HepG2 (cell line): ENCODE results near the gene LENG1. TPM values are rescaled to one million over a fixed set of nuclear protein-coding genes. Genes with fewer than 3 reads are reported as not detected.
A peak's percentile ranks its signal among the peaks of the same experiment; 100 is the strongest.

Experiments used
- BHLHE40 ChIP-seq: IDR thresholded peaks from 2 replicates; pipeline ENCODE4 v1.6.1; 2011; ENCODE audit warnings: low read length, improper control_type of control experiment
- FOXJ3 ChIP-seq: sonication (generic); formaldehyde crosslinking; IDR thresholded peaks from 2 replicates; pipeline ENCODE4 v1.4.0; 2020; ENCODE audit warnings: missing genetic modification reagents, mild to moderate bottlenecking, borderline replicate concordance
- KDM3A ChIP-seq: IDR thresholded peaks from 2 replicates; pipeline ENCODE4 v1.6.1; 2018; ENCODE audit warnings: low read depth, missing compliant biosample characterization
- KLF9 ChIP-seq: IDR thresholded peaks from 2 replicates; pipeline ENCODE4 v1.6.1; 2016; ENCODE audit warnings: low read depth
- MEF2D ChIP-seq: sonication (generic); formaldehyde crosslinking; IDR thresholded peaks from 2 replicates; pipeline ENCODE4 v1.5.1; 2020; ENCODE audit warnings: mild to moderate bottlenecking, missing genetic modification reagents
- MTA3 ChIP-seq: sonication (generic); formaldehyde crosslinking; IDR thresholded peaks from 2 replicates; pipeline ENCODE4 v1.4.0; 2020; ENCODE audit warnings: missing genetic modification reagents
- NONO ChIP-seq, 2 experiments: fragments of 450-650 bp in 1 of 2; sonication (generic) in 1 of 2; formaldehyde crosslinking in 1 of 2; IDR thresholded peaks in 1 of 2; conservative IDR thresholded peaks in 1 of 2; 2 replicates each; pipeline versions ENCODE4 v1.6.1 to v1.8.0; 2017 to 2022; ENCODE audit warnings: mild to moderate bottlenecking in 1 of 2, missing genetic modification reagents in 1 of 2, moderate library complexity in 1 of 2
- PLRG1 ChIP-seq: fragments of 450-650 bp; conservative IDR thresholded peaks from 2 replicates; pipeline ENCODE4 v1.6.1; 2016
- SATB2 ChIP-seq: sonication (generic); formaldehyde crosslinking; IDR thresholded peaks from 2 replicates; pipeline ENCODE4 v1.5.0; 2020; ENCODE audit warnings: missing genetic modification reagents
- TBL1XR1 ChIP-seq: fragments of 150-350 bp; IDR thresholded peaks from 2 replicates; pipeline ENCODE4 v1.6.1; 2014; ENCODE audit warnings: borderline replicate concordance, low read length; ENCODE audit not compliant: partially characterized antibody
- WIZ ChIP-seq: sonication (generic); formaldehyde crosslinking; IDR thresholded peaks from 2 replicates; pipeline ENCODE4 v1.5.1; 2020; ENCODE audit warnings: mild to moderate bottlenecking, missing genetic modification reagents
- ZBTB7A ChIP-seq: sonication (generic); formaldehyde crosslinking; IDR thresholded peaks from 2 replicates; pipeline ENCODE4 v1.8.0; 2022; ENCODE audit warnings: mild to moderate bottlenecking, missing genetic modification reagents
- ZHX2 ChIP-seq, 2 experiments: sonication (generic) in 1 of 2; formaldehyde crosslinking in 1 of 2; IDR thresholded peaks; 2 replicates each; pipeline versions ENCODE4 v1.6.1 to v1.9.0; 2014 to 2022; ENCODE audit warnings: antibody characterized with exemption in 1 of 2, borderline replicate concordance in 1 of 2, inconsistent platforms in 1 of 2, low read depth in 1 of 2, missing genetic modification reagents in 1 of 2
- ZNF414 ChIP-seq: sonication (generic); formaldehyde crosslinking; IDR thresholded peaks from 2 replicates; pipeline ENCODE4 v1.5.0; 2020; ENCODE audit warnings: missing genetic modification reagents
- ZNF501 ChIP-seq: sonication (generic); formaldehyde crosslinking; IDR thresholded peaks from 2 replicates; pipeline ENCODE4 v1.5.1; 2020; ENCODE audit warnings: mild to moderate bottlenecking, moderate library complexity, missing genetic modification reagents
- ZNF703 ChIP-seq: sonication (generic); formaldehyde crosslinking; IDR thresholded peaks from 2 replicates; pipeline ENCODE4 v1.5.1; 2020; ENCODE audit warnings: missing genetic modification reagents, mild to moderate bottlenecking, moderate library complexity, borderline replicate concordance
- ZNF777 ChIP-seq: sonication (generic); formaldehyde crosslinking; IDR thresholded peaks from 2 replicates; pipeline ENCODE4 v1.4.0; 2020; ENCODE audit warnings: missing genetic modification reagents
- ZNF879 ChIP-seq: sonication (generic); formaldehyde crosslinking; IDR thresholded peaks from 2 replicates; pipeline ENCODE4 v1.8.1; 2023; ENCODE audit warnings: missing genetic modification reagents
- ZNF891 ChIP-seq: sonication (generic); formaldehyde crosslinking; IDR thresholded peaks from 2 replicates; pipeline ENCODE4 v1.5.0; 2020; ENCODE audit warnings: mild to moderate bottlenecking, missing genetic modification reagents
- ZSCAN21 ChIP-seq: sonication (generic); formaldehyde crosslinking; IDR thresholded peaks from 2 replicates; pipeline ENCODE4 v1.8.0; 2022; ENCODE audit warnings: mild to moderate bottlenecking, missing genetic modification reagents, moderate library complexity, borderline replicate concordance
- polyA plus RNA-seq, 8 experiments: library from polyadenylated mRNA; depleted of rRNA in 3 of 8; stranded (reverse) in 7 of 8; unstranded in 1 of 8; fragments of >200 nt; fragmentation: Illumina TruSeq in 4 of 8; extraction: Trizol in 4 of 8; gene quantifications; 2 replicates each; pipeline versions ENCODE4 v1.2.1 to v1.2.3, GENCODE V29; 2011 to 2016; ENCODE audit warnings: low read depth in 4 of 8, missing spikeins in 1 of 8, mixed read lengths in 1 of 8; ENCODE audit not compliant: insufficient read depth in 1 of 8
- total RNA-seq, 5 experiments: library from RNA; depleted of rRNA; stranded (reverse); fragments of >200 nt; fragmentation: Illumina TruSeq; extraction: Trizol; gene quantifications; 2 replicates each; pipeline ENCODE4 v1.2.3, GENCODE V29; 2016; ENCODE audit warnings: low read depth in 1 of 5

The LENG1 gene
- total and polyA plus RNA-seq, 2 of the 13 experiments (the other 11 are each of a cell fraction or from before 2014, with no cell fraction given), result 1.8 to 3.8 TPM

- TF ChIP-seq ZHX2 (IDR thresholded peaks at IDR 0.05; ENCODE audit: low read depth), result no peak
- no peak for TF ChIP-seq ZHX2 (CRISPR knock-in tag; IDR thresholded peaks at IDR 0.05; ENCODE audit: borderline replicate concordance)
- TF ChIP-seq KDM3A, result no peak
- peak; percentile 20; the same call in 1 of the 2 replicates for TF ChIP-seq ZNF501
- no peak for TF ChIP-seq ZNF703 (CRISPR knock-in tag)
- TF ChIP-seq ZNF891 (CRISPR knock-in tag), result peak; percentile 37; the same call in 1 of the 2 replicates
- TF ChIP-seq BHLHE40, result no peak
- TF ChIP-seq MTA3 (CRISPR knock-in tag), result no peak
- peak; percentile 60; the same call in 1 of the 2 replicates for TF ChIP-seq ZSCAN21
- no peak for TF ChIP-seq KLF9 (CRISPR knock-in tag)
- TF ChIP-seq MEF2D, result peak; percentile 43; the same call in 1 of the 2 replicates
- TF ChIP-seq WIZ (CRISPR knock-in tag), result no peak
- no peak for TF ChIP-seq ZNF414 (CRISPR knock-in tag)
- TF ChIP-seq SATB2 (CRISPR knock-in tag), result no peak
- TF ChIP-seq PLRG1, result no peak
- TF ChIP-seq ZNF777, result no peak
- no peak for TF ChIP-seq NONO (IDR thresholded peaks at IDR 0.05)
- TF ChIP-seq NONO (CRISPR knock-in tag; conservative IDR thresholded peaks at IDR 0.05), result peak; percentile 51
- TF ChIP-seq ZNF879 (CRISPR knock-in tag), result no peak
- 0 out of 2 replicates have a peak, but pooled peaks have one; percentile 41 for TF ChIP-seq ZBTB7A (CRISPR knock-in tag)
- no peak for TF ChIP-seq TBL1XR1
- no peak for TF ChIP-seq FOXJ3 (CRISPR knock-in tag)
Measured at GRCh38 chr19:54191011-54191810, 31.7 kb upstream of the LENG1 start, which contains the start of gene TSEN34 (continued).
